Prostate gland (tissue), 2 donors: ENCODE data around the gene ABCB8. TPM values are rescaled to one million over a fixed set of nuclear protein-coding genes. Genes with fewer than 3 reads are reported as not detected.
A peak's percentile ranks its signal among the peaks of the same experiment; 100 is the strongest.
"Not testable (repeated sequence)": the region's sequence is repeated elsewhere in the genome, so short reads cannot be mapped to it uniquely, and the experiment has no call there.

Source experiments
- DNase-seq: peaks from one replicate; pipeline ENCODE4 v3.0.0-alpha.2; 2019; ENCODE audit warnings: low spot score
- H3K27ac ChIP-seq, 2 donors: fragments of 200-600 bp; sonication (generic); 2 replicates each; pipeline ENCODE4 v1.5.1; 2017 to 2019
- H3K27me3 ChIP-seq: fragments of 200-600 bp; sonication (generic); replicated peaks from 2 replicates; pipeline ENCODE4 v1.5.1; 2019; ENCODE audit not compliant: insufficient read depth
- H3K36me3 ChIP-seq, 2 donors: fragments of 200-600 bp; sonication (generic); 1 replicate in 1 of 2; 2 replicates in 1 of 2; pipeline versions ENCODE4 v1.5.1 to v1.8.1; 2017 to 2019
- H3K4me1 ChIP-seq: fragments of 200-600 bp; sonication (generic); replicated peaks from 2 replicates; pipeline ENCODE4 v1.5.1; 2019
- H3K4me3 ChIP-seq, 2 donors: fragments of 200-600 bp; sonication (generic); 2 replicates each; pipeline ENCODE4 v1.5.1; 2017 to 2019
- H3K9me3 ChIP-seq: fragments of 200-600 bp; sonication (generic); 2 replicates; pipeline ENCODE4 v1.5.1; 2017
- POLR2A ChIP-seq: fragments of 450-650 bp; IDR thresholded peaks from one replicate; pipeline ENCODE4 v1.6.1; 2016; ENCODE audit warnings: antibody characterized with exemption, mild to moderate bottlenecking
- POLR2AphosphoS5 ChIP-seq: sonication (generic); formaldehyde crosslinking; IDR thresholded peaks from one replicate; pipeline ENCODE4 v1.6.1; 2017; ENCODE audit warnings: antibody characterized with exemption
- WGBS: methylation state at CpG from one replicate; pipeline ENCODE4 v1.1.5; 2018; 5-methylcytosine and 5-hydroxymethylcytosine counted together
- intact Hi-C: fragments of 100-400 bp; cut with DNase I; formaldehyde crosslinking; loops from one replicate; pipeline ENCODE4 v1.14.2; 2022
- total RNA-seq, 2 donors: library from RNA; depleted of rRNA; stranded (reverse); fragments of >200 nt; gene quantifications; one replicate each; pipeline ENCODE4 v1.1.0, GENCODE V29; 2016
- TF ChIP-seq, protein P1 (sequence below), 4 experiments: fragments of 200-600 bp in 2 of 4; fragments of 450-650 bp in 2 of 4; sonication (generic) in 2 of 4; IDR thresholded peaks; 1 replicate in 3 of 4; 2 replicates in 1 of 4; pipeline ENCODE4 v1.5.1; 2016 to 2019; ENCODE audit warnings: antibody characterized with exemption in 4 of 4, mild to moderate bottlenecking in 2 of 4, moderate library complexity in 2 of 4

The ABCB8 gene
- total RNA-seq, 2 donors from 2014 or later = 26.4 to 50.6 TPM

DNA sequence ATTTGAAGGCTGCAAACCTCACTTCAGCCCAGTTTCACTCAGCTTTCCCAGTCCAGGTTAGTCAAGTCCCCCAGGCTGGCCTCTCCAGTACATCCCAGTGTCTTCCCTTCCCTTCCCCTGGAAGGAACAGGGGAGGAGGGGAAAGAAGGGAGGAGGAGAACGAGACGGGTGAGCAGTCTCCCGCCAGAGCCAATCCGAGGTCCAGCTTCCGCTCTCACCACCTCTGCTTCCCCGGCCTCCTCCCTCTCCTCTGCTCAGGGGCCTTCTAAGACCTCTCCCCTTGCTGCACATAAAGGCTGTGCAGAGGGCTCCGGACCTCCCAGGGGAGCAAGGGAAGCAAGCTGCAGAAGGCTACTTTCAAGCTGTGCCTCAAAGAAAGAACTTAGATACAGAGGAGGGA, 8.0 kb upstream of the ABCB8 start:
- Histone ChIP-seq H3K36me3 (no peaks in the 10 kb centered on the region), H3K4me1 (peaks cover 4% of the 10 kb centered on the region), H3K9me3 (no peaks in the 10 kb centered on the region), H3K4me3 (no peak overlapping the region), H3K27ac (no peak overlapping the region), H3K27me3 (no peaks in the 10 kb centered on the region)
- TF ChIP-seq POLR2A (no peak), POLR2AphosphoS5 (no peak)
- TF ChIP-seq, protein P1, sequence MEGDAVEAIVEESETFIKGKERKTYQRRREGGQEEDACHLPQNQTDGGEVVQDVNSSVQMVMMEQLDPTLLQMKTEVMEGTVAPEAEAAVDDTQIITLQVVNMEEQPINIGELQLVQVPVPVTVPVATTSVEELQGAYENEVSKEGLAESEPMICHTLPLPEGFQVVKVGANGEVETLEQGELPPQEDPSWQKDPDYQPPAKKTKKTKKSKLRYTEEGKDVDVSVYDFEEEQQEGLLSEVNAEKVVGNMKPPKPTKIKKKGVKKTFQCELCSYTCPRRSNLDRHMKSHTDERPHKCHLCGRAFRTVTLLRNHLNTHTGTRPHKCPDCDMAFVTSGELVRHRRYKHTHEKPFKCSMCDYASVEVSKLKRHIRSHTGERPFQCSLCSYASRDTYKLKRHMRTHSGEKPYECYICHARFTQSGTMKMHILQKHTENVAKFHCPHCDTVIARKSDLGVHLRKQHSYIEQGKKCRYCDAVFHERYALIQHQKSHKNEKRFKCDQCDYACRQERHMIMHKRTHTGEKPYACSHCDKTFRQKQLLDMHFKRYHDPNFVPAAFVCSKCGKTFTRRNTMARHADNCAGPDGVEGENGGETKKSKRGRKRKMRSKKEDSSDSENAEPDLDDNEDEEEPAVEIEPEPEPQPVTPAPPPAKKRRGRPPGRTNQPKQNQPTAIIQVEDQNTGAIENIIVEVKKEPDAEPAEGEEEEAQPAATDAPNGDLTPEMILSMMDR (IDR thresholded peaks at IDR 0.05) = no peak
- no peak for DNase-seq
- WGBS = 49% methylated on average over 7 of the region's 7 CpGs
- intact Hi-C loops = no loop called here

DNA sequence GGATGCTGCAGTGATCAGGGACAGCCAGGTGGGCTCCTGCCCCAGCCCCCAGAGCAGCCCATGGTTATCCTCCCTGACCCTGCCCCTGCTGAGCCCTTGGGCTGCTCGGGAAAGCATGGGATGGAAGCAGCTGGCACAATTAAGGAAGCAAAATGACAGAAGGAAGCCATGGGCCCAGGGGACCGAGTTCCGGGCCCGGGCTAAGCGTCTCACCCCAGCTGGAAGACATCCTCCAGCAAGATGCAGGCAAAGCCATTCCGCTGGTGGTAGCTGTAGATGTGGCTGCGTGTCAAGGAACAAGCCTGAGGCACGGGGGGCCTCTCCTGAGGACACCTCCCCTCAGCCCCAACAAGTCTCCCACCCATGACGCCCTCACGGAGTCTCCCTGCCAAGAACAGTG, 5.0 kb upstream of the ABCB8 start:
- H3K36me3 ChIP-seq = no peaks in the 10 kb centered on the region
- H3K27ac ChIP-seq = no peak overlapping the region
- 82% methylated on average over 10 of the region's 10 CpGs for WGBS
- no peak for DNase-seq
- TF ChIP-seq, protein P1 (IDR thresholded peaks at IDR 0.05) = no peak
- no peak for TF ChIP-seq POLR2AphosphoS5
- no peak for TF ChIP-seq POLR2A
- intact Hi-C loops = no loop called here
- peaks cover 5% of the 10 kb centered on the region for H3K4me1 ChIP-seq
- no peak overlapping the region for H3K4me3 ChIP-seq
- no peaks in the 10 kb centered on the region for H3K27me3 ChIP-seq
- H3K9me3 ChIP-seq = no peaks in the 10 kb centered on the region

DNA sequence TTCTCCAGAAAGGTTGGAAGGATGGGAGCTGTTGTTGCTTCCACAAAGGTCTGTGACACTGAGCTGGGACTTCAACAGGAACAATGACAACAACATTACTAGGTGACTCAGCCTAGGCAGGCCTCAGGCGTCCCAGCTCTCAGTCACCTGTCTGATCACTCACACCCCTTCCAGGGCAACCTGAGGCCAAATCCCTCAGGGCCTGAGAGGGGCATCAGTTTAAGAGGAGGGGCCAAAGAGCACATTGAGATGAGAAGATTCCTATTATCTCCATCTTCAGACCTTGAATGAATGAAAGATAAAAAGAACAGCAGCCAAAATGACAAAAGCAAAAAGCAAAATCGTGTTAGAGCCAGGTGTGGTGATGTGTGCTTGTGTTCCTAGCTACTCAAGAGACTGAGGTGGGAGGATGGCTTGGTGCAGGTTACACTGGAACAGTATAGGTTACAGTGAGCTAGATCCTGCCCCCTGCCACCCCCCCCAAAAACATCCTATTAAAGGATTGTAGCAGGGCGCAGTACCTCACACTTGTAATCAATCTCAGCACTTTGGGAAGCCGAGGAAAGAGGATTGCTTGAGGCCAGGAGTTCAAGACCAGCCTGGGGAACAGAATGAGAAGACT, 3.7 kb upstream of the ABCB8 start, which contains the start of gene ATG9B:
Gene ATG9B, minus strand, starts transcription at position 60 of the 622 bp plus-strand sequence. CDS start 71 bp downstream, outside the sequence.
- TF ChIP-seq POLR2AphosphoS5 (no peak), POLR2A (no peak)
- TF ChIP-seq, protein P1 (IDR thresholded peaks at IDR 0.05) = no peak
- DNase-seq = no peak
- Histone ChIP-seq H3K36me3 (no peaks in the 10 kb centered on the region), H3K27ac (no peak within 1 kb of the TSS), H3K27me3 (no peaks in the 10 kb centered on the region), H3K4me1 (peaks cover 9% of the 10 kb centered on the region), H3K9me3 (no peaks in the 10 kb centered on the region), H3K4me3 (no peak within 1 kb of the TSS)
- intact Hi-C loops = loop anchor here (5.0 kb wide), 1 partner anchor 88 kb away; no protein-coding TSS in a partner anchor
- WGBS = 78% methylated on average over 4 of the region's 4 CpGs

DNA sequence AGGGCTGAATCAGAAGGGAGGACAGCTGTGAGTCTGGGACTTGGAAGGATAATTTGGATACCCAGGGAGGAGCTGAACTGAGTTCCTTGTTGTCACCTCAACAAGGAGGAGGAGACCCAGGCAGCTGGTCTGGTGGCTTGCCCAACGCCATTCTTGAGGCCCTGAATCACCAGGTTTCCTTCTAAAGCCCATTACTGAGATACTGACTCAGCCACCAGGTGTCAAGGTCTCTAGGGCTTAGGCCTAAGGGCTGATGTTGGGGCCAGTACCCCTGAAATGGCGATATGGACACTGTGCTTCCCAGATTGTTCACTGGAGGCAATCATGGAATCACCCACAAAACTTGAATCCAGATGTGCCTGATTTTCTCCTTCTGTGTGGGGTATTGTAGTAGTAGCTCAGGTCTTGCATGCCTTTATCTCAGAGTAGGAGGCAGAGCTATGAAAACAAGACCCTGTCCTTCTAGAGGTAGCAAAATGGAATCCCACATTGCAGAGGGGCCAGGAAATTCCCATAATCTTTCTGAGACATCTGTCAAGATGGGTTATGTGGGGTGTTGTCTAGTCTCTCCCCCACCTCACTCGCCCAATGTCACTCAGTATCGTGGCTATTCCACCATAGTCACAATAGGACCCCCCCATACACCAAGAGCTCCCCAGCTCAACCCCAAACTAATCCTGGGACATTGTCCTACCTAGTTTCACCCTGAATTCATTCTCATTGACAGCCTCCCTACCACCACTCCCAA, 2.2 kb upstream of the ABCB8 start:
- H3K4me3 ChIP-seq = no peak overlapping the region
- 88% methylated on average over 4 of the region's 4 CpGs for WGBS
- no peak for TF ChIP-seq POLR2A
- TF ChIP-seq POLR2AphosphoS5 = no peak
- H3K4me1 ChIP-seq = peaks cover 9% of the 10 kb centered on the region
- H3K9me3 ChIP-seq = no peaks in the 10 kb centered on the region
- intact Hi-C loops = loop anchor here (5.0 kb wide), 1 partner anchor 86 kb away; no protein-coding TSS in a partner anchor
- no peaks in the 10 kb centered on the region for H3K27me3 ChIP-seq
- no peak overlapping the region for H3K27ac ChIP-seq
- H3K36me3 ChIP-seq = no peaks in the 10 kb centered on the region
- no peak for DNase-seq

DNA sequence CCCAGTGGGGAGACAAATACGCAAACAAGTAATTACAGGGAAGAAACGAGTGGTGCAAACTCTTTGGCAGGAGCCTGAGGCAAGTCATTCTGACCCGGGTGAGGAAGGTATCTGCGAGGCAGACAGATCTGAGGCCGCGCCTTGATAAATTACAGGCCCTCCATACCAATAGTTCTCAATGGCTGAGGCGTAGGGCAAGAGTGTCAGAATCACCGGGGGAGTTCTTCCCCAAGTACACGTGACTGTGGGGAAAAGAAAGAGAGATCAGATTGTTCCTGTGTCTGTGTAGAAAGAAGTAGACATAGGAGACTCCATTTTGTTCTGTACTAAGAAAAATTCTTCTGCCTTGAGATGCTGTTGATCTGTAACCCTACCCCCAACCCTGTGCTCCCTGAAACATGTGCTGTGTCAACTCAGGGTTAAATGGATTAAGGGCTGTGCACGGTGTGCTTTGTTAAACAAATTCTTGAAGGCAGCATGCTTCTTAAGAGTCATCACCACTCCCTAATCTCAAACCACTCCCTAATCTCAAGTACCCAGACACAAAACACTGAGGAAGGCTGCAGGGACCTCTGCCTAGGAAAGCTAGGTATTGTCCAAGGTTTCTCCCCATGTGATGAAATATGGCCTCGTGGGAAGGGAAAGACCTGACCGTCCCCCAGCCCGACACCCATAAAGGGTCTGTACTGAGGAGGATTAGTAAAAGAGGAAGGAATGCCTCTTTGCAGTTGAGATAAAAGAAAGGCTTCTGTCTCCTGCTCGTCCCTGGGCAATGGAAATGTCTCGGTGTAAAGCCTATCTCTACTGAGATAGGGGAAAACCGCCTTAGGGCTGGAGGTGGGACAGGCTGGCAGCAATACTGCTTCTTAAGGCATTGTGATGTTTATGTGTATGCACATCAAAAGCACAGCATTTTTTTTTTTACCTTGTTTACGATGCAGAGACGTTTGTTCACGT, 1.2 kb upstream of the ABCB8 start:
- not testable (repeated sequence) for H3K9me3 ChIP-seq, H3K4me3 ChIP-seq, H3K4me1 ChIP-seq, DNase-seq, H3K27me3 ChIP-seq, H3K36me3 ChIP-seq
- intact Hi-C loops = loop anchor here (5.0 kb wide), 1 partner anchor 85 kb away; no protein-coding TSS in a partner anchor
- peak overlapping the region; percentile 86 to 88 for H3K27ac ChIP-seq
- 39% methylated on average over 19 of the region's 19 CpGs for WGBS
